Measurements from ENCODE around the gene MEIS2.

MEIS2 gene

GRCh38 chr15:37055481-37055880 lies 44.9 kb downstream of the MEIS2 start:
- ChIA-PET POLR2A (no interaction called here), CTCF (no interaction called here)
- TF ChIP-seq CTCF (IDR thresholded peaks at IDR 0.05; ENCODE audit: control extremely low read depth, extremely low read depth, low read depth, missing control alignments) = no peak

GRCh38 chr15:37054336-37054735 lies 46.0 kb downstream of the MEIS2 start:
- no peak for TF ChIP-seq CTCF (IDR thresholded peaks at IDR 0.05; ENCODE audit: control extremely low read depth, extremely low read depth, low read depth, missing control alignments)
- POLR2A ChIA-PET = no interaction called here
- DNase-seq (ENCODE audit: extremely low spot score) = no peak
- CTCF ChIA-PET = interaction anchor here (1.3 kb wide), 1 partner anchor 9 kb away, joined by 3 read pairs; no protein-coding TSS in a partner anchor

More at GRCh38 chr15:37055481-37055880, 44.9 kb downstream of the MEIS2 start:
- DNase-seq (ENCODE audit: extremely low spot score) = no peak

- POLR2A ChIA-PET = no interaction called here
- no peak for DNase-seq (ENCODE audit: extremely low spot score)
- CTCF ChIA-PET = interaction anchor here (1.1 to 1.3 kb wide), 2 partner anchors 10 to 21 kb away, joined by 3 read pairs; no protein-coding TSS in a partner anchor
- TF ChIP-seq CTCF (IDR thresholded peaks at IDR 0.05; ENCODE audit: control extremely low read depth, extremely low read depth, low read depth, missing control alignments) = no peak
Observed at GRCh38 chr15:37053166-37053565, 47.2 kb downstream of the MEIS2 start.

GRCh38 chr15:37050345-37050744 lies 50.0 kb downstream of the MEIS2 start:
- DNase-seq (ENCODE audit: extremely low spot score) = no peak
- POLR2A ChIA-PET = no interaction called here
- TF ChIP-seq CTCF (IDR thresholded peaks at IDR 0.05; ENCODE audit: control extremely low read depth, extremely low read depth, low read depth, missing control alignments) = no peak
- CTCF ChIA-PET = no interaction called here

- POLR2A ChIA-PET = no interaction called here
- no peak for TF ChIP-seq CTCF (IDR thresholded peaks at IDR 0.05; ENCODE audit: control extremely low read depth, extremely low read depth, low read depth, missing control alignments)
- no peak for DNase-seq (ENCODE audit: extremely low spot score)
- CTCF ChIA-PET = interaction anchor here (1.1 to 2.6 kb wide), 2 partner anchors 12 kb away, joined by 3 to 6 read pairs; no protein-coding TSS in a partner anchor
Observed at GRCh38 chr15:37046876-37047614, 53.3 kb downstream of the MEIS2 start.

GRCh38 chr15:37045859-37046740 lies 54.2 kb downstream of the MEIS2 start:
- CTCF ChIA-PET = interaction anchor here (1.1 to 2.6 kb wide), 2 partner anchors 11 to 13 kb away, joined by 3 to 6 read pairs; no protein-coding TSS in a partner anchor
- POLR2A ChIA-PET = no interaction called here

More at GRCh38 chr15:37045859-37046740, 54.2 kb downstream of the MEIS2 start:
- TF ChIP-seq CTCF (IDR thresholded peaks at IDR 0.05; ENCODE audit: control extremely low read depth, extremely low read depth, low read depth, missing control alignments) = no peak
- DNase-seq (ENCODE audit: extremely low spot score) = no peak

Measured in GM10248 (cell line).